WERI-Rb-1 (cell line): ENCODE results near the gene ETFA.

Experiments used
- DNase-seq: peaks from one replicate; pipeline ENCODE4 v3.0.0-alpha.2; 2020
- H3K27ac ChIP-seq: fragments of 250-450 bp; sonication (Bioruptor Pico); 2 replicates; pipeline ENCODE4 v1.5.1; 2020; ENCODE audit warnings: mild to moderate bottlenecking, moderate library complexity
- H3K27me3 ChIP-seq: fragments of 250-450 bp; sonication (Bioruptor Pico); 2 replicates; pipeline ENCODE4 v1.5.1; 2021; ENCODE audit warnings: mild to moderate bottlenecking, low read depth, moderate library complexity; ENCODE audit not compliant: insufficient read depth, severe bottlenecking
- H3K36me3 ChIP-seq: fragments of 250-450 bp; sonication (Bioruptor Pico); 2 replicates; pipeline ENCODE4 v1.5.1; 2020; ENCODE audit warnings: mild to moderate bottlenecking, moderate library complexity
- H3K4me3 ChIP-seq: 2 replicates; pipeline ENCODE4 v1.5.1; 2011; ENCODE audit warnings: low read depth, mild to moderate bottlenecking, control low read depth, low read length
- H3K9me3 ChIP-seq: fragments of 250-450 bp; sonication (Bioruptor Pico); 2 replicates; pipeline ENCODE4 v1.5.1; 2021; ENCODE audit warnings: mild to moderate bottlenecking, moderate library complexity; ENCODE audit not compliant: severe bottlenecking
- TF ChIP-seq, protein P1 (sequence below): IDR thresholded peaks from 2 replicates; pipeline ENCODE4 v1.5.1; 2011; ENCODE audit warnings: low read depth, mild to moderate bottlenecking, control low read depth, inconsistent platforms, low read length

Gene ETFA

DNA sequence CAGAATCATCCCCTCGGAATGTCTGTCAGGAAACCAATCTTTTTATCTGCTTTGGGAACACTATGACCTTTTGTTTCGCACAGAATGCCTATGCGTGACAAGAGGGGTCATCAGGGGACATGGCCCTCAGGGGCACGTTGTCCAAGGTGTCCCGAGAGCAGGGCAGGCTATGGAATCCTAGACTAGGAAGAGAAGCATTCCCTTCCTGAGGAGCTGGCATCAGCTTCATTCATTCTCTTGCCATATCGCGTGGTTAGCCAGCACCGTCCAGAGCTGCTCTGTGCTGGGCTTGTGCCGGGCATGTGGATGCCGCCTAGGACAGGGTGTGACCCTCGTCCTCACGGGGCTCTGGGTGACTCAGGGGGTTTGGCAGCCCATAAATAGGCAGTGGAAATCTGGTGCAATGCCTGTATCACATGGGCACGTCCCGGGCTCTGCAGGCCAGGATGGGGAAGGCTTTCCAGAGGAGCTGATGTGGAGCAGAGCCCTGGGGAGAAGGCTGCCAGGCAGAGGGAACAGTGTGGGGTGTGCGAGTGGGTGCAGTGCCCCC, 133.7 kb downstream of the ETFA start:
- Histone ChIP-seq H3K4me3 (no peak overlapping the region), H3K36me3 (no peaks in the 10 kb centered on the region), H3K27ac (no peak overlapping the region), H3K27me3 (no peaks in the 10 kb centered on the region), H3K9me3 (no peaks in the 10 kb centered on the region)
- no peak for DNase-seq
- TF ChIP-seq, protein P1, sequence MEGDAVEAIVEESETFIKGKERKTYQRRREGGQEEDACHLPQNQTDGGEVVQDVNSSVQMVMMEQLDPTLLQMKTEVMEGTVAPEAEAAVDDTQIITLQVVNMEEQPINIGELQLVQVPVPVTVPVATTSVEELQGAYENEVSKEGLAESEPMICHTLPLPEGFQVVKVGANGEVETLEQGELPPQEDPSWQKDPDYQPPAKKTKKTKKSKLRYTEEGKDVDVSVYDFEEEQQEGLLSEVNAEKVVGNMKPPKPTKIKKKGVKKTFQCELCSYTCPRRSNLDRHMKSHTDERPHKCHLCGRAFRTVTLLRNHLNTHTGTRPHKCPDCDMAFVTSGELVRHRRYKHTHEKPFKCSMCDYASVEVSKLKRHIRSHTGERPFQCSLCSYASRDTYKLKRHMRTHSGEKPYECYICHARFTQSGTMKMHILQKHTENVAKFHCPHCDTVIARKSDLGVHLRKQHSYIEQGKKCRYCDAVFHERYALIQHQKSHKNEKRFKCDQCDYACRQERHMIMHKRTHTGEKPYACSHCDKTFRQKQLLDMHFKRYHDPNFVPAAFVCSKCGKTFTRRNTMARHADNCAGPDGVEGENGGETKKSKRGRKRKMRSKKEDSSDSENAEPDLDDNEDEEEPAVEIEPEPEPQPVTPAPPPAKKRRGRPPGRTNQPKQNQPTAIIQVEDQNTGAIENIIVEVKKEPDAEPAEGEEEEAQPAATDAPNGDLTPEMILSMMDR: no peak

DNA sequence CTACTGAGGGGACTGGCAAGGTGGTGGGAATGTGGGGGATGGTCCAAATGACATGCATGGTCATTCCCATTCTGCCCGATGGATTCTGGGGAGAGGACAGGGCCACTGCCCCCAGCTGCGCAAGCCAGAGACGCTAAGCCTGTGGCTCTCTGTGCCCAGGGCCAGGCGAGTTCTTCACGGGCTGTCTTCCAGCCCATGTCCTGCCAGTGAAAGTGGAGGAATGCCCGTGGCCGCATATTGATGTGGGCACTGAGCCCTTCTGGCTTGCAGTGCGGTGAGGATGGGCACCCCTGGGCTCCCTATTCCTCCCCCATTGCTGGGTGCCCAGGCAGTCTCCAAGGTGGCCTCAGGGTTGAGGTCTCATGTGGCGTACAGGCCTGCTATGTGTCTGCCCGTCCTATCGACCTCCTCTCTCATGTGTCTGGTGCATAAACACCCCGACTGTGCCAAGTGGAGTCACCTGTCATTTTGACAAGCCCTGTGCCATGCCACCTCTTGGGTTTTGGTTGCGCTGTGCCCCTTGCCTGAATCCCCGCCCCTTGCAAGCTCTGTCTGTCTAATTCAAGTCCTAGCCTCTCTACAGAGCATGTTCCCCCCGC, 134.7 kb downstream of the ETFA start:
- TF ChIP-seq, protein P1: no peak
- no peak overlapping the region for H3K27ac ChIP-seq

GRCh38 chr15:76176059-76176458, 135.2 kb downstream of the ETFA start:
- TF ChIP-seq, protein P1: no peak
- H3K27ac ChIP-seq: no peak overlapping the region
- no peak for DNase-seq
- H3K36me3 ChIP-seq: no peaks in the 10 kb centered on the region
- no peak overlapping the region for H3K4me3 ChIP-seq
- no peaks in the 10 kb centered on the region for H3K9me3 ChIP-seq
- no peaks in the 10 kb centered on the region for H3K27me3 ChIP-seq

More for the DNA sequence above, 134.7 kb downstream of the ETFA start:
- Histone ChIP-seq H3K4me3 (no peak overlapping the region), H3K9me3 (no peaks in the 10 kb centered on the region), H3K27me3 (no peaks in the 10 kb centered on the region), H3K36me3 (no peaks in the 10 kb centered on the region)
- DNase-seq: no peak

DNA sequence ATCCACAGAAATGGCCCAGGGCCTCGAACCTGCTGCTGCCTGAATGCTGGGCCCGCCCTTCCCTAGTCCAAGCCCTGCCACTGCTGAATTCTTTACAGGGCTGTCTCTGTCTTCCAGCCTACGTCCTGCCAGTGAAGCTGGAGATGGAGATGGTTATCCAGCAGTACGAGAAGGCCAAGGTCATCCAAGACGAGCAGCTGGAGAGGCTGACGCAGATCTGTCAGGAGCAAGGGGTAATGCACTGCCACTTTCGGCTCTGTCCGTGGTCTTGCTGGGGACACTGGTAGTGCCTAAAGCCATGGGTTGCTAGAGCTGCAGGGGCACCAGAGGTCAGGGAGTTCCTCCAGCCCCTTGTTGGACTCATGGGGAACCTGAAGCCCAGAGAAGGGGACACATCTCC, 135.8 kb downstream of the ETFA start:
- Histone ChIP-seq H3K36me3 (no peaks in the 10 kb centered on the region), H3K9me3 (no peaks in the 10 kb centered on the region), H3K4me3 (no peak overlapping the region), H3K27ac (no peak overlapping the region), H3K27me3 (no peaks in the 10 kb centered on the region)
- TF ChIP-seq, protein P1: no peak
- DNase-seq: no peak

DNA sequence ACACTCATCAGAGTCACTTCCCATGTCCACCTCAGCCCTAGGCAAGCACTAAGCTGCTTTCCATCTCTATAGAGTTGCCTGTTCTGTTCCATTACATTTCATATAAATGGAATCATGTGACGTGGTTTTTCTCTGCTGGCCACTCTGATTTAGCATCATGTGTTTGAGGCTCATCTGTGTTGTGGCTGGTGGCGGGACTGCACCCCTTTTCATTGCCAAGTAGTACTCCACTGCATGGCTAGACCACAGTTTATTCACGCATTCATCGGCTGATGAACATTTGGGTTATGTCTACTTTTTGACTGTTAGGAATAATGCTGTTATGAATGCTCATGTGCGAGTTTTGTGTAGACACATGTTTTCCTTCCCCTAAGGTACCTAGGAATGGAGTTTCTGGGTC, 136.6 kb downstream of the ETFA start:
- no peaks in the 10 kb centered on the region for H3K27me3 ChIP-seq
- no peaks in the 10 kb centered on the region for H3K9me3 ChIP-seq
- DNase-seq: no peak
- H3K27ac ChIP-seq: no peak overlapping the region
- TF ChIP-seq, protein P1: no peak
- no peak overlapping the region for H3K4me3 ChIP-seq
- H3K36me3 ChIP-seq: no peaks in the 10 kb centered on the region
